Adrenal gland (tissue), 5 donors: ENCODE data around the gene ADD1.
A peak's percentile ranks its signal among the peaks of the same experiment; 100 is the strongest.

Experiments used
- POLR2A ChIP-seq, 2 donors: fragments of 450-650 bp; IDR thresholded peaks; one replicate each; pipeline ENCODE4 v1.6.1; 2017; ENCODE audit warnings: antibody characterized with exemption in 2 of 2, mild to moderate bottlenecking in 2 of 2, moderate library complexity in 1 of 2
- TF ChIP-seq, protein P1 (sequence below), 6 experiments: fragments of 450-650 bp in 4 of 6; fragments of 200-600 bp in 2 of 6; sonication (generic) in 1 of 6; IDR thresholded peaks; 1 replicate in 5 of 6; 2 replicates in 1 of 6; pipeline versions ENCODE4 v1.5.1 to v1.8.0; 2016 to 2021; ENCODE audit warnings: antibody characterized with exemption in 6 of 6, mild to moderate bottlenecking in 2 of 6, moderate library complexity in 1 of 6
- donor health status: DM: no; HTN: no; CAD: no.

GRCh38 chr4:2934813-2935761 lies 91.4 kb downstream of the ADD1 start:
- TF ChIP-seq, protein P1, sequence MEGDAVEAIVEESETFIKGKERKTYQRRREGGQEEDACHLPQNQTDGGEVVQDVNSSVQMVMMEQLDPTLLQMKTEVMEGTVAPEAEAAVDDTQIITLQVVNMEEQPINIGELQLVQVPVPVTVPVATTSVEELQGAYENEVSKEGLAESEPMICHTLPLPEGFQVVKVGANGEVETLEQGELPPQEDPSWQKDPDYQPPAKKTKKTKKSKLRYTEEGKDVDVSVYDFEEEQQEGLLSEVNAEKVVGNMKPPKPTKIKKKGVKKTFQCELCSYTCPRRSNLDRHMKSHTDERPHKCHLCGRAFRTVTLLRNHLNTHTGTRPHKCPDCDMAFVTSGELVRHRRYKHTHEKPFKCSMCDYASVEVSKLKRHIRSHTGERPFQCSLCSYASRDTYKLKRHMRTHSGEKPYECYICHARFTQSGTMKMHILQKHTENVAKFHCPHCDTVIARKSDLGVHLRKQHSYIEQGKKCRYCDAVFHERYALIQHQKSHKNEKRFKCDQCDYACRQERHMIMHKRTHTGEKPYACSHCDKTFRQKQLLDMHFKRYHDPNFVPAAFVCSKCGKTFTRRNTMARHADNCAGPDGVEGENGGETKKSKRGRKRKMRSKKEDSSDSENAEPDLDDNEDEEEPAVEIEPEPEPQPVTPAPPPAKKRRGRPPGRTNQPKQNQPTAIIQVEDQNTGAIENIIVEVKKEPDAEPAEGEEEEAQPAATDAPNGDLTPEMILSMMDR (IDR thresholded peaks at IDR 0.05) = peak in 2 of 6 experiments; percentile 46 to 48
- TF ChIP-seq POLR2A (IDR thresholded peaks at IDR 0.05) = peak; percentile 80 to 91
